SK-N-SH (cell line): Measurements from ENCODE around the gene PIK3R3. TPM values are rescaled to one million over a fixed set of nuclear protein-coding genes. Genes with fewer than 3 reads are reported as not detected.

Experiments used
- CTCF ChIA-PET: fragments of 300-600, 350-600 bp; formaldehyde crosslinking; extraction: SDS; loops from one replicate; lab custom pipeline; 2021; lab: Yijun Ruan, JAX
- POLR2A ChIA-PET: fragments of 350-600 bp; sonication (Branson Sonifier 250); formaldehyde crosslinking; extraction: SDS; loops from one replicate; lab custom pipeline; 2020; ENCODE audit warnings: antibody characterized with exemption, inconsistent platforms; lab: Yijun Ruan, JAX
- DNase-seq: peaks from one replicate; pipeline ENCODE4 v3.0.0; 2012
- H2AFZ ChIP-seq: fragments of 200-600 bp; sonication (generic); 2 replicates; pipeline ENCODE4 v1.8.1; 2016; ENCODE audit warnings: antibody characterized with exemption, mild to moderate bottlenecking, low read depth
- H3F3A ChIP-seq: fragments of 200-600 bp; sonication (generic); replicated peaks from 2 replicates; pipeline ENCODE3; 2016; ENCODE audit warnings: antibody characterized with exemption, mild to moderate bottlenecking; ENCODE audit not compliant: insufficient read depth
- H3K27ac ChIP-seq, 2 experiments: fragments of 200-500 bp in 1 of 2; fragments of 200-600 bp in 1 of 2; sonication (Bioruptor generic) in 1 of 2; sonication (generic), shearing (Covaris generic) in 1 of 2; 2 replicates each; pipeline versions ENCODE4 v1.5.1 to v1.6.1; 2014 to 2016; ENCODE audit warnings: low read depth in 2 of 2, inconsistent platforms in 1 of 2, low read length in 1 of 2, mild to moderate bottlenecking in 1 of 2, mixed read lengths in 1 of 2
- H3K27me3 ChIP-seq: fragments of 200-600 bp; sonication (generic), shearing (Covaris generic); 2 replicates; pipeline ENCODE4 v1.6.1; 2016; ENCODE audit warnings: mixed run types; ENCODE audit not compliant: insufficient read depth
- H3K36me3 ChIP-seq, 2 experiments: fragments of 200-500 bp in 1 of 2; fragments of 200-600 bp in 1 of 2; sonication (Bioruptor generic) in 1 of 2; sonication (generic) in 1 of 2; replicated peaks in 1 of 2; 2 replicates each; pipeline versions ENCODE3 to v1.5.1; 2014 to 2016; ENCODE audit warnings: low read length in 1 of 2, mild to moderate bottlenecking in 1 of 2; ENCODE audit not compliant: insufficient read depth in 2 of 2, control insufficient read depth in 1 of 2
- H3K4me1 ChIP-seq, 2 experiments: fragments of 200-500 bp in 1 of 2; fragments of 200-600 bp in 1 of 2; sonication (Bioruptor generic) in 1 of 2; sonication (generic), shearing (Covaris generic) in 1 of 2; 2 replicates each; pipeline versions ENCODE4 v1.5.1 to v1.6.1; 2014 to 2016; ENCODE audit warnings: low read depth in 1 of 2, low read length in 1 of 2, mixed run types in 1 of 2; ENCODE audit not compliant: insufficient read depth in 2 of 2, control insufficient read depth in 1 of 2
- H3K4me2 ChIP-seq: fragments of 200-600 bp; sonication (generic), shearing (Covaris generic); 2 replicates; pipeline ENCODE4 v1.6.1; 2017; ENCODE audit warnings: mixed run types
- H3K4me3 ChIP-seq, 2 experiments: fragments of 200-500 bp in 1 of 2; fragments of 200-600 bp in 1 of 2; sonication (Bioruptor generic) in 1 of 2; sonication (generic), shearing (Covaris generic) in 1 of 2; 2 replicates each; pipeline versions ENCODE4 v1.5.1 to v1.8.1; 2014 to 2016; ENCODE audit warnings: low read depth in 2 of 2, inconsistent platforms in 1 of 2, low read length in 1 of 2, mild to moderate bottlenecking in 1 of 2, mixed read lengths in 1 of 2, moderate library complexity in 1 of 2
- H3K79me2 ChIP-seq: fragments of 200-600 bp; sonication (generic); 2 replicates; pipeline ENCODE4 v1.8.1; 2017; ENCODE audit warnings: mild to moderate bottlenecking; ENCODE audit not compliant: insufficient read depth
- H3K9ac ChIP-seq: fragments of 200-600 bp; sonication (generic); 2 replicates; pipeline ENCODE4 v1.6.1; 2017; ENCODE audit warnings: mixed run types
- H3K9me2 ChIP-seq: fragments of 200-600 bp; sonication (generic); 2 replicates; pipeline ENCODE4 v1.6.1; 2017; ENCODE audit warnings: mixed run types
- H3K9me3 ChIP-seq: fragments of 200-600 bp; sonication (generic); 2 replicates; pipeline ENCODE4 v1.6.1; 2017; ENCODE audit warnings: mixed run types, mild to moderate bottlenecking, moderate library complexity
- H4K20me1 ChIP-seq: fragments of 200-600 bp; sonication (generic); 2 replicates; pipeline ENCODE4 v1.6.1; 2017; ENCODE audit warnings: mild to moderate bottlenecking, mixed run types; ENCODE audit not compliant: insufficient read depth
- CHD2 ChIP-seq: fragments of 150-350 bp; IDR thresholded peaks from 2 replicates; pipeline ENCODE4 v1.6.1; 2018; ENCODE audit warnings: low read length; ENCODE audit not compliant: partially characterized antibody
- ELF1 ChIP-seq: IDR thresholded peaks from 2 replicates; pipeline ENCODE4 v1.4.0; 2012
- EP300 ChIP-seq, 2 experiments: IDR thresholded peaks; 2 replicates each; pipeline versions ENCODE4 v1.4.0 to v1.6.1; 2012; ENCODE audit warnings: borderline replicate concordance in 1 of 2, low read depth in 1 of 2, low read length in 1 of 2
- EZH2phosphoT487 ChIP-seq: fragments of 200-600 bp; sonication (generic); IDR thresholded peaks from 2 replicates; pipeline ENCODE4 v1.6.1; 2017; ENCODE audit warnings: low read depth, mixed run types, mild to moderate bottlenecking, antibody characterized with exemption, moderate library complexity, borderline replicate concordance
- FOSL2 ChIP-seq: IDR thresholded peaks from 2 replicates; pipeline ENCODE4 v1.4.0; 2012; ENCODE audit warnings: low read depth, mild to moderate bottlenecking, moderate library complexity, borderline replicate concordance
- FOXJ3 ChIP-seq: sonication (generic); formaldehyde crosslinking; IDR thresholded peaks from 2 replicates; pipeline ENCODE4 v1.5.1; 2020; ENCODE audit warnings: mild to moderate bottlenecking, missing genetic modification reagents
- FOXM1 ChIP-seq: IDR thresholded peaks from 2 replicates; pipeline ENCODE4 v1.4.0; 2012; ENCODE audit warnings: low read depth, mild to moderate bottlenecking
- GABPA ChIP-seq: IDR thresholded peaks from 2 replicates; pipeline ENCODE4 v1.4.0; 2012; ENCODE audit warnings: low read depth, mild to moderate bottlenecking
- GATA2 ChIP-seq: sonication (generic); formaldehyde crosslinking; IDR thresholded peaks from 2 replicates; pipeline ENCODE4 v1.5.0; 2020; ENCODE audit warnings: mild to moderate bottlenecking, missing genetic modification reagents
- IRF3 ChIP-seq: fragments of 150-350 bp; IDR thresholded peaks from 2 replicates; pipeline ENCODE4 v1.6.1; 2016; ENCODE audit warnings: mild to moderate bottlenecking, low read depth, low read length
- JUND ChIP-seq: IDR thresholded peaks from 2 replicates; pipeline ENCODE4 v1.4.0; 2012
- MAX ChIP-seq: IDR thresholded peaks from 2 replicates; pipeline ENCODE4 v1.4.0; 2012; ENCODE audit warnings: low read depth
- MEF2A ChIP-seq: IDR thresholded peaks from 2 replicates; pipeline ENCODE4 v1.4.0; 2012; ENCODE audit warnings: low read depth, borderline replicate concordance
- MXI1 ChIP-seq: IDR thresholded peaks from 2 replicates; pipeline ENCODE4 v1.6.1; 2012; ENCODE audit warnings: mild to moderate bottlenecking, low read depth, low read length, improper control_type of control experiment
- NFIC ChIP-seq: IDR thresholded peaks from 2 replicates; pipeline ENCODE4 v1.4.0; 2012; ENCODE audit warnings: borderline replicate concordance
- NRF1 ChIP-seq: IDR thresholded peaks from 2 replicates; pipeline ENCODE4 v1.6.1; 2012; ENCODE audit warnings: low read depth, mild to moderate bottlenecking, low read length
- RCOR1 ChIP-seq: fragments of 150-350 bp; IDR thresholded peaks from 2 replicates; pipeline ENCODE4 v1.6.1; 2017; ENCODE audit warnings: antibody characterized with exemption, low read length
- REST ChIP-seq: IDR thresholded peaks from 2 replicates; pipeline ENCODE4 v1.6.1; 2012; ENCODE audit warnings: mild to moderate bottlenecking, low read depth, low read length, moderate library complexity
- RFX5 ChIP-seq: IDR thresholded peaks from 2 replicates; pipeline ENCODE4 v1.6.1; 2012; ENCODE audit warnings: mild to moderate bottlenecking, improper control_type of control experiment, low read length
- RXRA ChIP-seq: IDR thresholded peaks from 2 replicates; pipeline ENCODE4 v1.4.0; 2012; ENCODE audit warnings: low read depth, mild to moderate bottlenecking, borderline replicate concordance
- SIN3A ChIP-seq: IDR thresholded peaks from 2 replicates; pipeline ENCODE4 v1.6.1; 2012; ENCODE audit warnings: low read depth, mild to moderate bottlenecking, low read length, moderate library complexity, borderline replicate concordance
- TAF1 ChIP-seq: IDR thresholded peaks from 2 replicates; pipeline ENCODE4 v1.6.1; 2012; ENCODE audit warnings: low read depth, mild to moderate bottlenecking, low read length, moderate library complexity, borderline replicate concordance
- TCF12 ChIP-seq: IDR thresholded peaks from 2 replicates; pipeline ENCODE4 v1.4.0; 2012
- TEAD4 ChIP-seq: IDR thresholded peaks from 2 replicates; pipeline ENCODE4 v1.4.0; 2012; ENCODE audit warnings: mild to moderate bottlenecking, borderline replicate concordance; ENCODE audit not compliant: insufficient read depth
- YY1 ChIP-seq: IDR thresholded peaks from 2 replicates; pipeline ENCODE4 v1.4.0; 2012; ENCODE audit warnings: low read depth, mild to moderate bottlenecking
- ZBTB33 ChIP-seq: IDR thresholded peaks from 2 replicates; pipeline ENCODE4 v1.4.0; 2012; ENCODE audit warnings: low read depth, borderline replicate concordance
- WGBS: methylation state at CpG from one replicate; pipeline ENCODE4 v1.1.6; 2017; ENCODE audit warnings: low lambda C conversion rate; 5-methylcytosine and 5-hydroxymethylcytosine counted together
- polyA plus RNA-seq, 3 experiments: library from polyadenylated mRNA; depleted of rRNA; stranded (reverse); fragments of >200 nt; gene quantifications; 2 replicates each; pipeline ENCODE4 v1.2.3, GENCODE V29; 2012

PIK3R3 gene
- 4.0 and 6.2 TPM in 2 replicates for polyA plus RNA-seq (2012; rRNA removed)
- 6.1 and 6.2 TPM in 2 replicates for polyA plus RNA-seq (2012; cell fraction: cytosol; rRNA removed)
- polyA plus RNA-seq (2012; cell fraction: nucleus; rRNA removed), result 5.0 and 8.1 TPM in 2 replicates

- no peaks in the 10 kb centered on the region for H4K20me1 ChIP-seq
- H3K4me1 ChIP-seq, result peaks cover 13 to 22% of the 10 kb centered on the region in 2 experiments; a peak in 2 of 4 replicates
- H2AFZ ChIP-seq, result peak within 1 kb of the TSS; percentile 89
- peak within 1 kb of the TSS; percentile 80 to 99 for H3K4me3 ChIP-seq
- H3F3A ChIP-seq, result peaks cover 16% of the 10 kb centered on the region
- CTCF ChIA-PET, result interaction anchor here (0.7 to 1.8 kb wide), 4 partner anchors 16 to 93 kb away, joined by 3 to 10 read pairs (median 4); no protein-coding TSS in a partner anchor
- H3K9me2 ChIP-seq, result no peaks in the 10 kb centered on the region
- H3K36me3 ChIP-seq, result no peaks in the 10 kb centered on the region
- peak within 1 kb of the TSS; percentile 85 for H3K4me2 ChIP-seq
- 0% methylated on average over 23 of the region's 55 CpGs for WGBS
- peaks cover 37% of the 10 kb centered on the region for H3K79me2 ChIP-seq
- H3K9ac ChIP-seq, result peak within 1 kb of the TSS; percentile 96
- H3K27ac ChIP-seq, result peak within 1 kb of the TSS; percentile 98 to 100
- POLR2A ChIA-PET, result interaction anchor here (0.6 to 1.7 kb wide), 11 partner anchors 9 to 227 kb away, joined by 3 to 9 read pairs (median 3); partner anchors contain the start of gene POMGNT1
- no peaks in the 10 kb centered on the region for H3K27me3 ChIP-seq
- H3K9me3 ChIP-seq, result no peaks in the 10 kb centered on the region
- DNase-seq, result peak; percentile 94
- no peak for TF ChIP-seq IRF3
- TF ChIP-seq REST, result peak; percentile 80
- peak; percentile 99 for TF ChIP-seq TAF1
- peak; percentile 61; the same call in 1 of the 2 replicates for TF ChIP-seq RCOR1
- TF ChIP-seq SIN3A, result peak; percentile 96
- peak; percentile 88 for TF ChIP-seq NFIC
- TF ChIP-seq EZH2phosphoT487, result no peak
- TF ChIP-seq TCF12, result peak; percentile 30; the same call in 1 of the 2 replicates
- peak; percentile 58; the same call in 1 of the 2 replicates for TF ChIP-seq FOXJ3
- TF ChIP-seq MAX, result peak; percentile 99
- TF ChIP-seq FOSL2, result no peak
- TF ChIP-seq EP300 (IDR thresholded peaks at IDR 0.05; ENCODE audit: borderline replicate concordance in 1 of 2, low read depth in 1 of 2, low read length in 1 of 2), result peak; percentile 21 to 35; a peak in 2 of 4 replicates
- TF ChIP-seq GABPA, result no peak
- peak; percentile 66 for TF ChIP-seq NRF1
- TF ChIP-seq YY1, result peak; percentile 64
- TF ChIP-seq CHD2, result peak; percentile 19
- TF ChIP-seq GATA2, result no peak
- no peak for TF ChIP-seq MEF2A
- TF ChIP-seq RFX5, result peak; percentile 96
- TF ChIP-seq JUND, result peak; percentile 42
- peak; percentile 70 for TF ChIP-seq FOXM1
- no peak for TF ChIP-seq ELF1
- peak; percentile 49; the same call in 1 of the 2 replicates for TF ChIP-seq MXI1
- no peak for TF ChIP-seq RXRA
- no peak for TF ChIP-seq TEAD4
- 0 out of 2 replicates have a peak, but pooled peaks have one; percentile 33 for TF ChIP-seq ZBTB33
These were observed at the start of gene PIK3R3 for GRCh38 chr1:46132529-46133180. TSS of gene PIK3R3 (minus strand) at chr1:46132629. CDS start at chr1:46131952, 677 bp downstream.
